ENCODE data around the gene LRRC4C. TPM values are rescaled to one million over a fixed set of nuclear protein-coding genes. Genes with fewer than 3 reads are reported as not detected.
"Not testable (repeated sequence)": the region's sequence is repeated elsewhere in the genome, so short reads cannot be mapped to it uniquely, and the experiment has no call there.

The LRRC4C gene
- total RNA-seq, 1 experiment from 2014 or later = 0.72 TPM

- ChIA-PET POLR2A (no interaction called here), CTCF (interaction anchor here (1.3 kb wide), 1 partner anchor 17 kb away, joined by 3 read pairs; no protein-coding TSS in a partner anchor)
- no peak overlapping the region for H3K4me3 Mint-ChIP-seq
- TF ChIP-seq AR (CRISPR knock-in tag; IDR thresholded peaks at IDR 0.05) = no peak
- no peak for TF ChIP-seq USF2 (CRISPR knock-in tag; IDR thresholded peaks at IDR 0.05)
- no peak for TF ChIP-seq PREB (CRISPR knock-in tag; IDR thresholded peaks at IDR 0.05; ENCODE audit: borderline replicate concordance)
- TF ChIP-seq NFYB (CRISPR knock-in tag; conservative IDR thresholded peaks at IDR 0.05; ENCODE audit: low read depth) = no peak
- TF ChIP-seq PRRX2 (CRISPR knock-in tag; IDR thresholded peaks at IDR 0.05) = no peak
- no peak for TF ChIP-seq ZNF512 (CRISPR knock-in tag; IDR thresholded peaks at IDR 0.05; ENCODE audit: borderline replicate concordance)
- no peak for TF ChIP-seq CDX4 (CRISPR knock-in tag; IDR thresholded peaks at IDR 0.05; ENCODE audit: borderline replicate concordance)
- TF ChIP-seq TEAD1 (CRISPR knock-in tag; IDR thresholded peaks at IDR 0.05) = no peak
- no peak for TF ChIP-seq MXD4 (CRISPR knock-in tag; IDR thresholded peaks at IDR 0.05; ENCODE audit: borderline replicate concordance)
- no peak for TF ChIP-seq ZNF416 (CRISPR knock-in tag; IDR thresholded peaks at IDR 0.05)
- no peak for TF ChIP-seq RELA (CRISPR knock-in tag; IDR thresholded peaks at IDR 0.05; ENCODE audit: borderline replicate concordance)
- TF ChIP-seq MLX (CRISPR knock-in tag; IDR thresholded peaks at IDR 0.05) = no peak
- TF ChIP-seq E2F4 (CRISPR knock-in tag; IDR thresholded peaks at IDR 0.05; ENCODE audit: borderline replicate concordance, low read depth) = no peak
- TF ChIP-seq CBFB (CRISPR knock-in tag; IDR thresholded peaks at IDR 0.05; ENCODE audit: low read depth) = no peak
- TF ChIP-seq E2F1 (CRISPR knock-in tag; IDR thresholded peaks at IDR 0.05) = no peak
- no peak for TF ChIP-seq CREM (CRISPR knock-in tag; IDR thresholded peaks at IDR 0.05)
- TF ChIP-seq ZNF232 (CRISPR knock-in tag; IDR thresholded peaks at IDR 0.05) = no peak
- no peak for TF ChIP-seq ATF6 (CRISPR knock-in tag; IDR thresholded peaks at IDR 0.05)
- H3K27me3 Mint-ChIP-seq (ENCODE audit: low read depth) = peaks cover 7% of the 10 kb centered on the region
- ATAC-seq = no peak
- peaks cover 33% of the 10 kb centered on the region for H3K9me3 Mint-ChIP-seq
- no peaks in the 10 kb centered on the region; the same call in none of the 2 replicates for H3K4me1 Mint-ChIP-seq
- H3K27ac Mint-ChIP-seq = no peak overlapping the region
- H3K36me3 Mint-ChIP-seq = peaks cover 7% of the 10 kb centered on the region
- no peak for DNase-seq (ENCODE audit: low spot score)
Measured at GRCh38 chr11:40168414-40168813, 1291.0 kb downstream of the LRRC4C start.

GRCh38 chr11:40167805-40168204 is 1291.6 kb downstream of the LRRC4C start:
- CTCF ChIA-PET = interaction anchor here (1.3 kb wide), 1 partner anchor 17 kb away, joined by 3 read pairs; no protein-coding TSS in a partner anchor
- POLR2A ChIA-PET, H3K27ac Mint-ChIP-seq: not testable (repeated sequence)

More at GRCh38 chr11:40167805-40168204, 1291.6 kb downstream of the LRRC4C start:
- H3K4me3 Mint-ChIP-seq; ATAC-seq; H3K36me3 Mint-ChIP-seq; DNase-seq (ENCODE audit: low spot score); H3K4me1 Mint-ChIP-seq; H3K27me3 Mint-ChIP-seq (ENCODE audit: low read depth): not testable (repeated sequence)
- H3K9me3 Mint-ChIP-seq = peaks cover 33% of the 10 kb centered on the region
